Right lobe of liver (tissue), 6 donors: ENCODE measurements around the gene APC2. TPM values are rescaled to one million over a fixed set of nuclear protein-coding genes. Genes with fewer than 3 reads are reported as not detected.
A peak's percentile ranks its signal among the peaks of the same experiment; 100 is the strongest.

Experiments
- ATAC-seq, 4 donors: fragments of 200-7000 bp; cut with Tn5 transposase; one replicate each; pipeline ENCODE4 v1.9.1; 2020; ENCODE audit warnings: mild to moderate bottlenecking in 4 of 4, moderate library complexity in 4 of 4
- DNase-seq, 3 donors: peaks; one replicate each; pipeline ENCODE4 v3.0.0-alpha.2; 2020
- H3K27ac ChIP-seq, 3 donors: fragments of 200-600 bp; one replicate each; pipeline ENCODE4 v1.8.0; 2022
- H3K27me3 ChIP-seq, 2 donors: fragments of 200-600 bp; one replicate each; pipeline ENCODE4 v1.8.0; 2022
- H3K36me3 ChIP-seq, 4 donors: fragments of 200-600 bp; sonication (generic) in 1 of 4; one replicate each; pipeline versions ENCODE4 v1.5.1 to v1.8.0; 2017 to 2022; ENCODE audit warnings: control low read depth in 1 of 4
- H3K4me1 ChIP-seq, 4 donors: fragments of 200-600 bp; sonication (generic) in 1 of 4; one replicate each; pipeline versions ENCODE4 v1.5.1 to v1.8.0; 2017 to 2022; ENCODE audit warnings: control low read depth in 1 of 4
- H3K4me3 ChIP-seq, 3 donors: fragments of 200-600 bp; one replicate each; pipeline ENCODE4 v1.8.0; 2022
- H3K9me3 ChIP-seq, 4 donors: fragments of 200-600 bp; sonication (generic) in 1 of 4; one replicate each; pipeline versions ENCODE4 v1.5.1 to v1.8.0; 2017 to 2022; ENCODE audit warnings: control low read depth in 1 of 4
- POLR2A ChIP-seq: fragments of 450-650 bp; IDR thresholded peaks from one replicate; pipeline ENCODE4 v1.6.1; 2017; ENCODE audit warnings: antibody characterized with exemption, mild to moderate bottlenecking
- WGBS: methylation state at CpG from one replicate; pipeline ENCODE4 v1.1.6; 2018; ENCODE audit warnings: low coverage, low lambda C conversion rate; ENCODE audit not compliant: insufficient coverage; ENCODE audit errors: missing lambda C conversion rate; 5-methylcytosine and 5-hydroxymethylcytosine counted together
- intact Hi-C, 2 donors: fragments of 100-400 bp; cut with DNase I; formaldehyde crosslinking; loops; one replicate each; pipeline versions ENCODE4 v1.11.2 to v1.14.1; 2022
- total RNA-seq, 6 experiments: library from RNA; depleted of rRNA in 2 of 6; stranded (reverse); fragments of >200 nt in 2 of 6; fragmentation: NEBNext Ultra II Directional in 3 of 6; extraction: Animal tissue kit (Norgen Biotek cat#: 25700) in 3 of 6; gene quantifications; one replicate each; pipeline versions ENCODE4 v1.1.0 to v1.2.4, GENCODE V29; 2016 to 2023
- TF ChIP-seq, protein P1 (sequence below), 4 donors: fragments of 200-600 bp in 3 of 4; fragments of 450-650 bp in 1 of 4; IDR thresholded peaks; one replicate each; pipeline versions ENCODE4 v1.5.1 to v1.8.0; 2016 to 2022; ENCODE audit warnings: antibody characterized with exemption in 4 of 4, mild to moderate bottlenecking in 2 of 4
- donor health status: DM: no; HTN: yes; CAD: no.
- donor health status: DM: no; HTN: no; CAD: no.
- donor health status: DM: no; HTN: no; CAD: no.
- donor health status: DM: no; HTN: yes; CAD: no.
- donor health status: DM: no; HTN: yes; CAD: no.

The APC2 gene
- total RNA-seq, 6 experiments from 2014 or later: 0.06 to 0.13 (median 0.06) TPM; not detected in 3

DNA sequence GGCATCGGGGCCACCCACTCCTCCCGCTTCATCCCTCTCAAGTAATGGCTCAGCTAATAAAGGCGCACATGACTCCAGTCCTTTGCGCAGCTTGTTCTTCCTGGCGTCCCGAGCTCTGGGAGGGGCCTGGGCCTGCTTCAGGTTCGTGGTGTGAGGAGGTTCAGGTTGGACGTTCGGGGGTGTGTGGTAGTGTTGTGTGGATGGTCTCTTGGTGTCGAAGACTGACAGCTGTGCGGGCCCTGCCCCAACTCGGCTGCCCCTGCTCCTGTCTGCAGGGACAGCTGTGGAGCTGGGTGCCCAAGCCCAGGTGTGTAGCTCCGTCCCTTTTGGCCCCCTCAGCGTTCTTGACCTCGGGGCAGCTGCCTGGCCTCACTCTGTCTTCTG, 9.5 kb upstream of the APC2 start:
- Histone ChIP-seq H3K27ac (no peak overlapping the region), H3K4me3 (no peak overlapping the region), H3K9me3 (no peaks in the 10 kb centered on the region), H3K27me3 (no peaks in the 10 kb centered on the region), H3K36me3 (peaks cover 0 to 31% (median 15%) of the 10 kb centered on the region in 4 donors), H3K4me1 (peaks cover 0 to 13% (median 5%) of the 10 kb centered on the region in 4 donors)
- 93% methylated on average over 3 of the region's 15 CpGs for WGBS
- TF ChIP-seq, protein P1, sequence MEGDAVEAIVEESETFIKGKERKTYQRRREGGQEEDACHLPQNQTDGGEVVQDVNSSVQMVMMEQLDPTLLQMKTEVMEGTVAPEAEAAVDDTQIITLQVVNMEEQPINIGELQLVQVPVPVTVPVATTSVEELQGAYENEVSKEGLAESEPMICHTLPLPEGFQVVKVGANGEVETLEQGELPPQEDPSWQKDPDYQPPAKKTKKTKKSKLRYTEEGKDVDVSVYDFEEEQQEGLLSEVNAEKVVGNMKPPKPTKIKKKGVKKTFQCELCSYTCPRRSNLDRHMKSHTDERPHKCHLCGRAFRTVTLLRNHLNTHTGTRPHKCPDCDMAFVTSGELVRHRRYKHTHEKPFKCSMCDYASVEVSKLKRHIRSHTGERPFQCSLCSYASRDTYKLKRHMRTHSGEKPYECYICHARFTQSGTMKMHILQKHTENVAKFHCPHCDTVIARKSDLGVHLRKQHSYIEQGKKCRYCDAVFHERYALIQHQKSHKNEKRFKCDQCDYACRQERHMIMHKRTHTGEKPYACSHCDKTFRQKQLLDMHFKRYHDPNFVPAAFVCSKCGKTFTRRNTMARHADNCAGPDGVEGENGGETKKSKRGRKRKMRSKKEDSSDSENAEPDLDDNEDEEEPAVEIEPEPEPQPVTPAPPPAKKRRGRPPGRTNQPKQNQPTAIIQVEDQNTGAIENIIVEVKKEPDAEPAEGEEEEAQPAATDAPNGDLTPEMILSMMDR (IDR thresholded peaks at IDR 0.05): no peak
- TF ChIP-seq POLR2A: no peak
- DNase-seq (no peak), ATAC-seq (no peak)
- intact Hi-C loops: loop anchor here in 1 of 2 donors (10.0 kb wide), 1 partner anchor 74 kb away; the partner anchor contains the start of gene ADAMTSL5

DNA sequence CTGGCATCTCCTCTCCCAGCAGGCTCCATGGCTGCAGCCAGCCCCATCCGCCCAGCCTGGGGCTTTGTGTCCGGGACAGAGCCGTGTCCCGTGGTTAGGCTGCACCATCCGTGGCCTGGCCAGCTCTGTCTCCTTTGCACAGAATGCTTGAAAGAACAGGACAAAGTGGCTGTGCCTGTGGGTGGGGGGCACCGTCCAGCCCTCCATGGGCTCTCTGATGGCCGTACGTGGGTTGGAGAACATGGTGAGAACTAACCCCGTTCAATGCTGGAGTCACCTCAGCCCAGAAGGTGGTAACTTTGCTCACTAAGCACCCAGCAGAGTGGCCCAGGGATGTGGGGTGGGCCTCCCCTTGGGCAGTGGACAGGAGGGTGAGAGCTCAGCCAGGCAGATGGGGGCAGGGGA, 8.9 kb upstream of the APC2 start:
- no peak for ATAC-seq
- TF ChIP-seq, protein P1 (IDR thresholded peaks at IDR 0.05): no peak
- Histone ChIP-seq H3K9me3 (no peaks in the 10 kb centered on the region), H3K27me3 (peaks cover 0 to under 1% of the 10 kb centered on the region in 2 donors), H3K36me3 (peaks cover 0 to 31% (median 15%) of the 10 kb centered on the region in 4 donors), H3K27ac (no peak overlapping the region), H3K4me1 (peaks cover 0 to 16% (median 5%) of the 10 kb centered on the region in 4 donors), H3K4me3 (no peak overlapping the region)
- intact Hi-C loops: loop anchor here in 1 of 2 donors (10.0 kb wide), 1 partner anchor 74 kb away; the partner anchor contains the start of gene ADAMTSL5
- WGBS: 92% methylated on average over 6 of the region's 9 CpGs
- no peak for DNase-seq

DNA sequence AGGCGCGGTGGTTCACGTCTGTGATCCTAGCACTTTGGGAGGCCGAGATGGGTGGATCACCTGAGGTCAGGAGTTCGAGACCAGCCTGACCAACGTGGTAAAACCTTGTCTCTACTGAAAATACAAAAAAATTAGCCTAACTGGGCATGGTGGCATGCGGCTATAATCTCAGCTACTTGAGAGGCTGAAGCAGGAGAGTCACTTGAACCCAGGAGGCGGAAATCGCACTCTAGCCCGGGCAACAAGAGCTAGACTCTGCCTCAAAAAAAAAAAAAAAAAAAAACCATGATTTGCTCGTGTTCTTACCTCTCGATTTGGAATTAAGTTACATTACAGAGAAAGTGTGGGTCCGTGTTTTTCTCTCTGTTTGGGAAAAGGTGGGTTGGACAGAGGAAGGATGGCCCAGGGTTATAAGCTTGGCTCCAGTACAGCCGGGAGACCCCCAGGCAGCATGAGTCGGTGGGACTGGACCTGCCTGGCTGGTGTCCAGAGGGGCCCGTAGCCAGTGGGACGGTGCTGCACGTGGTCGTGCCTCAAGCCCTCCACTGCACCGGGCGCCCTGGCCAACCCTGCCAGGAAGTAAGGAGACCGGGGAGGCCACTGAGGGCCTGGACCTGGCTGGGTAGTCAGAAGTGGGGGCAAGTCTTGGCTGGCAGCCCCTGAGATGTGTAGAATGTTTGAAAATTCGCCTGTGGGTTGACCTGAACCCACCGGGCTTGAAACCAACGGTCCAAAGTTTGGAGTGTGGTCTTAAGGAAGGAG, 8.1 kb upstream of the APC2 start:
- no peak overlapping the region for H3K4me3 ChIP-seq
- H3K36me3 ChIP-seq: peaks cover 0 to 31% (median 15%) of the 10 kb centered on the region in 4 donors
- no peaks in the 10 kb centered on the region for H3K9me3 ChIP-seq
- no peak for DNase-seq
- peaks cover 7 to 9% of the 10 kb centered on the region in 2 donors for H3K27me3 ChIP-seq
- peaks cover 0 to 24% (median 5%) of the 10 kb centered on the region in 4 donors for H3K4me1 ChIP-seq
- H3K27ac ChIP-seq: no peak overlapping the region
- intact Hi-C loops: loop anchor here in 1 of 2 donors (10.0 kb wide), 1 partner anchor 73 kb away; the partner anchor contains the start of gene ADAMTSL5
- 88% methylated on average over 14 of the region's 25 CpGs for WGBS
- TF ChIP-seq, protein P1 (IDR thresholded peaks at IDR 0.05): no peak
- TF ChIP-seq POLR2A: no peak
- ATAC-seq: no peak

DNA sequence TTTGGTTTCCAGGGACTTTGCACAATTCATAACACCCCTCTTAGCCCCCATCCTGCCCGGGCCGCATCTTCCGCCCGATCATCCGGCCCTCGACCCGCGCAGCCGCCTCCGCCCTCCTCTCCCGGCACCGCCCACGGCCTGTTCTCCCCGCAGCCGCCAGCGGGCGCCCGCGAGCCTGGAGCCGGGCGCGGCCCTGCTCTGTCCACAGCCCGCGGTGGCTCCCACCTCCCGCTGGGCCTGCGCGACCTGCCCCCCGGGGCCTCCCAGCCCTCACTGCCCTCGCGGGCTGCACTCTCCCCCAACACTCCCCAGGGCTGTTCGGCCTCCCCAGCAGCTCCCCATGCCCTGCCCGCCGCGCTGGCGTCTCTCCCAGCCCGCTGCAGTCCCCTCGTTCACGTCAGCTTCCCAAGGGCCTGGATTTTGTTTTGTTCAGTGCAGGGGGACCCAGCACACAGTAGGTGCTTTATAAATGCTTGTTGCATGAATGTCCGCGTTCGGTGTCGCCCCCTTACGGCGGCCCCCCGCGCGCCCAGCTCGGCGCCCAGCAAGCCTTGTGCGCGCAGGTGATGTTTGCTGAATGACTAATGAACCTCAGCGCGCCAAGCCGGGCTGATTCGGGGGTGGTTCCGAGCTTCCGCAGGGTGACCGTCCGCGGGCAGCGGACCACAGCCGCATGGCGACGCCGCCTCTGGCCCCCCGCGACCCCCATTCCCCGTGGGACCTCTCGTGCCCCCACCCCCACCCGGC, 4.6 kb upstream of the APC2 start:
- Histone ChIP-seq H3K4me3 (peak overlapping the region in 1 of 3 donors; percentile 37), H3K9me3 (no peaks in the 10 kb centered on the region), H3K27ac (no peak overlapping the region), H3K36me3 (peaks cover 0 to 21% (median 11%) of the 10 kb centered on the region in 4 donors), H3K27me3 (peaks cover 12 to 20% of the 10 kb centered on the region in 2 donors), H3K4me1 (peaks cover 0 to 18% (median 0%) of the 10 kb centered on the region in 4 donors)
- peak; percentile 88 to 98 (median 91) for ATAC-seq
- peak; percentile 70 to 78 (median 77) for DNase-seq
- WGBS: 0% methylated on average over 11 of the region's 70 CpGs
- intact Hi-C loops: loop anchor here in 1 of 2 donors (10.0 kb wide), 1 partner anchor 69 kb away; the partner anchor contains the start of gene ADAMTSL5
- TF ChIP-seq, protein P1 (IDR thresholded peaks at IDR 0.05): peak; percentile 89 to 97 (median 95)
- no peak for TF ChIP-seq POLR2A
